ENCODE results near the gene LRRC14B.

- TF ChIP-seq NR3C1 (CRISPR knock-in tag; IDR thresholded peaks at IDR 0.05) = no peak
- no peak for TF ChIP-seq ZFP41 (CRISPR knock-in tag; IDR thresholded peaks at IDR 0.05; ENCODE audit: borderline replicate concordance)
- no peak for TF ChIP-seq ZNF207 (IDR thresholded peaks at IDR 0.05; ENCODE audit: borderline replicate concordance)
- no peak for TF ChIP-seq ATF2 (CRISPR knock-in tag; IDR thresholded peaks at IDR 0.05)
- no peak for TF ChIP-seq ZXDC (CRISPR knock-in tag; IDR thresholded peaks at IDR 0.05)
- TF ChIP-seq HBP1 (CRISPR knock-in tag; IDR thresholded peaks at IDR 0.05; ENCODE audit: low read depth) = no peak
- no peak for TF ChIP-seq MYPOP (CRISPR knock-in tag; IDR thresholded peaks at IDR 0.05)
- TF ChIP-seq TGIF2 (CRISPR knock-in tag; IDR thresholded peaks at IDR 0.05) = no peak
- no peak for TF ChIP-seq NFYB (CRISPR knock-in tag; IDR thresholded peaks at IDR 0.05)
- TF ChIP-seq EZH2 (conservative IDR thresholded peaks at IDR 0.05; ENCODE audit: low read depth, low read length) = no peak
Measured at GRCh38 chr5:166441-167372, 24.6 kb upstream of the LRRC14B start.
